ENCODE measurements around the gene LYPD1.

DNA sequence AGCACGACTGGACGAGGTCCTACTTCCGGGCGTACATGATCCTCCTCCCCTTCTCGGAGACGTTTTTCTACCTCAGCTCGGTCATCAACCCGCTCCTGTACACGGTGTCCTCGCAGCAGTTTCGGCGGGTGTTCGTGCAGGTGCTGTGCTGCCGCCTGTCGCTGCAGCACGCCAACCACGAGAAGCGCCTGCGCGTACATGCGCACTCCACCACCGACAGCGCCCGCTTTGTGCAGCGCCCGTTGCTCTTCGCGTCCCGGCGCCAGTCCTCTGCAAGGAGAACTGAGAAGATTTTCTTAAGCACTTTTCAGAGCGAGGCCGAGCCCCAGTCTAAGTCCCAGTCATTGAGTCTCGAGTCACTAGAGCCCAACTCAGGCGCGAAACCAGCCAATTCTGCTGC, 24.8 kb downstream of the LYPD1 start:
- TF ChIP-seq, protein P1, sequence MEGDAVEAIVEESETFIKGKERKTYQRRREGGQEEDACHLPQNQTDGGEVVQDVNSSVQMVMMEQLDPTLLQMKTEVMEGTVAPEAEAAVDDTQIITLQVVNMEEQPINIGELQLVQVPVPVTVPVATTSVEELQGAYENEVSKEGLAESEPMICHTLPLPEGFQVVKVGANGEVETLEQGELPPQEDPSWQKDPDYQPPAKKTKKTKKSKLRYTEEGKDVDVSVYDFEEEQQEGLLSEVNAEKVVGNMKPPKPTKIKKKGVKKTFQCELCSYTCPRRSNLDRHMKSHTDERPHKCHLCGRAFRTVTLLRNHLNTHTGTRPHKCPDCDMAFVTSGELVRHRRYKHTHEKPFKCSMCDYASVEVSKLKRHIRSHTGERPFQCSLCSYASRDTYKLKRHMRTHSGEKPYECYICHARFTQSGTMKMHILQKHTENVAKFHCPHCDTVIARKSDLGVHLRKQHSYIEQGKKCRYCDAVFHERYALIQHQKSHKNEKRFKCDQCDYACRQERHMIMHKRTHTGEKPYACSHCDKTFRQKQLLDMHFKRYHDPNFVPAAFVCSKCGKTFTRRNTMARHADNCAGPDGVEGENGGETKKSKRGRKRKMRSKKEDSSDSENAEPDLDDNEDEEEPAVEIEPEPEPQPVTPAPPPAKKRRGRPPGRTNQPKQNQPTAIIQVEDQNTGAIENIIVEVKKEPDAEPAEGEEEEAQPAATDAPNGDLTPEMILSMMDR (IDR thresholded peaks at IDR 0.05) = no peak
- TF ChIP-seq POLR2A (IDR thresholded peaks at IDR 0.05) = no peak

Data from testis (tissue), 2 donors.